T-helper 1 cell treated with Interleukin-12 subunit alpha and Interleukin-12 subunit beta and Interleukin-4 antibody, amounts not matched to agents 30 ng/mL and 1 ng/mL, for 36 hours (primary cell): ENCODE measurements around the gene MINK1. TPM values are rescaled to one million over a fixed set of nuclear protein-coding genes. Genes with fewer than 3 reads are reported as not detected.
"Not testable (repeated sequence)": the region's sequence is repeated elsewhere in the genome, so short reads cannot be mapped to it uniquely, and the experiment has no call there.

Experiments used
- intact Hi-C: fragments of 100-400 bp; cut with micrococcal nuclease; formaldehyde crosslinking; loops from one replicate; pipeline ENCODE4 v1.15.1; 2024
- total RNA-seq: library from RNA; stranded (reverse); gene quantifications from 2 replicates; pipeline ENCODE4 v1.2.3, GENCODE V29; 2022

Gene MINK1
- total RNA-seq, 1 donor from 2014 or later: 115 TPM

- intact Hi-C loops: no loop called here
Observed at GRCh38 chr17:4843321-4844000, 10.3 kb downstream of the MINK1 start.

- intact Hi-C loops: no loop called here
Observed at GRCh38 chr17:4845118-4845517, 12.0 kb downstream of the MINK1 start.

GRCh38 chr17:4846635-4847390 lies 13.7 kb downstream of the MINK1 start:
- intact Hi-C loops: no loop called here

- intact Hi-C loops: no loop called here
Observed at GRCh38 chr17:4849011-4849536, 15.9 kb downstream of the MINK1 start.

- intact Hi-C loops: no loop called here
Observed at GRCh38 chr17:4850246-4850645, 17.1 kb downstream of the MINK1 start.

- intact Hi-C loops: no loop called here
Observed at GRCh38 chr17:4851084-4851483, 17.9 kb downstream of the MINK1 start.

GRCh38 chr17:4852567-4853207 lies 19.5 kb downstream of the MINK1 start:
- intact Hi-C loops: no loop called here

GRCh38 chr17:4853208-4853671 lies 20.1 kb downstream of the MINK1 start:
- intact Hi-C loops: no loop called here

- intact Hi-C loops: no loop called here
Observed at GRCh38 chr17:4854111-4854681, 21.1 kb downstream of the MINK1 start.

- intact Hi-C loops: no loop called here
Observed at GRCh38 chr17:4856271-4856936, 23.3 kb downstream of the MINK1 start.

- intact Hi-C loops: no loop called here
Observed at GRCh38 chr17:4856937-4857314, 23.8 kb downstream of the MINK1 start.

- intact Hi-C loops: not testable (repeated sequence)
Observed at GRCh38 chr17:4857347-4857746, 24.2 kb downstream of the MINK1 start.

- intact Hi-C loops: no loop called here
Observed at GRCh38 chr17:4858068-4858881, 25.1 kb downstream of the MINK1 start.

GRCh38 chr17:4858882-4859260 lies 25.7 kb downstream of the MINK1 start:
- intact Hi-C loops: no loop called here

GRCh38 chr17:4859816-4860625 lies 26.9 kb downstream of the MINK1 start:
- intact Hi-C loops: no loop called here

GRCh38 chr17:4860651-4861050 lies 27.5 kb downstream of the MINK1 start:
- intact Hi-C loops: no loop called here

- intact Hi-C loops: no loop called here
Observed at GRCh38 chr17:4861052-4861451, 27.9 kb downstream of the MINK1 start.

- intact Hi-C loops: no loop called here
Observed at GRCh38 chr17:4862720-4863119, 29.6 kb downstream of the MINK1 start.

GRCh38 chr17:4863321-4863720 lies 30.2 kb downstream of the MINK1 start:
- intact Hi-C loops: no loop called here

GRCh38 chr17:4867535-4867934 lies 34.4 kb downstream of the MINK1 start:
- intact Hi-C loops: not testable (repeated sequence)
